Right forelimb (tissue), 1 donor: ENCODE measurements around the gene MON2.
"Not testable (repeated sequence)": the region's sequence is repeated elsewhere in the genome, so short reads cannot be mapped to it uniquely, and the experiment has no call there.

Experiments
- DNase-seq: peaks from one replicate; pipeline ENCODE4 v3.0.0-alpha.2; 2018

Gene MON2, protein sequence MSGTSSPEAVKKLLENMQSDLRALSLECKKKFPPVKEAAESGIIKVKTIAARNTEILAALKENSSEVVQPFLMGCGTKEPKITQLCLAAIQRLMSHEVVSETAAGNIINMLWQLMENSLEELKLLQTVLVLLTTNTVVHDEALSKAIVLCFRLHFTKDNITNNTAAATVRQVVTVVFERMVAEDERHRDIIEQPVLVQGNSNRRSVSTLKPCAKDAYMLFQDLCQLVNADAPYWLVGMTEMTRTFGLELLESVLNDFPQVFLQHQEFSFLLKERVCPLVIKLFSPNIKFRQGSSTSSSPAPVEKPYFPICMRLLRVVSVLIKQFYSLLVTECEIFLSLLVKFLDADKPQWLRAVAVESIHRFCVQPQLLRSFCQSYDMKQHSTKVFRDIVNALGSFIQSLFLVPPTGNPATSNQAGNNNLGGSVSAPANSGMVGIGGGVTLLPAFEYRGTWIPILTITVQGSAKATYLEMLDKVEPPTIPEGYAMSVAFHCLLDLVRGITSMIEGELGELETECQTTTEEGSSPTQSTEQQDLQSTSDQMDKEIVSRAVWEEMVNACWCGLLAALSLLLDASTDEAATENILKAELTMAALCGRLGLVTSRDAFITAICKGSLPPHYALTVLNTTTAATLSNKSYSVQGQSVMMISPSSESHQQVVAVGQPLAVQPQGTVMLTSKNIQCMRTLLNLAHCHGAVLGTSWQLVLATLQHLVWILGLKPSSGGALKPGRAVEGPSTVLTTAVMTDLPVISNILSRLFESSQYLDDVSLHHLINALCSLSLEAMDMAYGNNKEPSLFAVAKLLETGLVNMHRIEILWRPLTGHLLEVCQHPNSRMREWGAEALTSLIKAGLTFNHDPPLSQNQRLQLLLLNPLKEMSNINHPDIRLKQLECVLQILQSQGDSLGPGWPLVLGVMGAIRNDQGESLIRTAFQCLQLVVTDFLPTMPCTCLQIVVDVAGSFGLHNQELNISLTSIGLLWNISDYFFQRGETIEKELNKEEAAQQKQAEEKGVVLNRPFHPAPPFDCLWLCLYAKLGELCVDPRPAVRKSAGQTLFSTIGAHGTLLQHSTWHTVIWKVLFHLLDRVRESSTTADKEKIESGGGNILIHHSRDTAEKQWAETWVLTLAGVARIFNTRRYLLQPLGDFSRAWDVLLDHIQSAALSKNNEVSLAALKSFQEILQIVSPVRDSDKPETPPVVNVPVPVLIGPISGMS (N-terminal part only)

DNA sequence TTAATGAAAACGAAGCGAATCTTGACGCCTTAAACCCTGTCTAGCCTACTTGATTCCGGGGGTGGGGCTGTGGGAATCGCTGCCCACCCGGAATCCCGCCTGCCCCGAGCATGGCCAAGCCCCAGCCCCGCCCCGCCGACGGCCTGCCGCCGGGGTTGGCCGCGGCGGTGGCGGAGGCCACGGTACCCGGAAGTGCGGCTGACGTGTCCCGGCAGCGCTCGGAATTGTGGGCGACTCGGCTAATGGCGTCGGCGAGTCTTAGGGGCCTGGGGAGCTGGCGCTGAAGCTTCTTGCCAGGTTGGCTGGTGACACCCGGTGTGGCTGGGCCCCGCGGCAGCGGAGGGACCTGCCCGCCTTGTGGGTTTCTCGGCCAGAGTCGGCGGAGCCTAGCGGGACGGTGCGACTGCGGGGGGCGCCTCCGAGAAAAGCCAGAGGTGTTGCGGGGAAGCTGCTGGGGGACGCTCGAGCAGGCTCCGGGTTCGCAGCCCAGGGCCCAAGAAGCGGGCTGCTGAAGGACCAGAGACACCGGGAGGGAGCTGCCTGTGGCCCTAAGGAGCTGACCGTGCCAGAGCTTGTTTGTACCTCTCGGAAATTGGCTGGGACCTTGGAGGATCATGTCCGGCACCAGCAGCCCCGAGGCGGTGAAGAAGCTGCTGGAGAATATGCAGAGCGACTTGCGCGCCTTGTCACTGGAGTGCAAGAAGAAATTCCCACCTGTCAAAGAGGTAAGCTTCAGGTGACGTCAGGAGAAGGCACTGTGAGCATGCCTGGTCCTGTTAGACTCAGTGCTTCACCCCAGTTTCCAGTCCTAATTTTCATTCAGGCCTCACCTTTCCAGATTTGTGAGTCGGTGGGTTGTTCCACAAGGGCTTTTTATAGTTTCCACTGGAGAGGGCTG is at the start of gene MON2:
Gene MON2 (plus strand): TSS at position 233 of the 898 bp plus-strand sequence. CDS start 382 bp downstream, at position 615.
- peak; percentile 93 for DNase-seq

DNA sequence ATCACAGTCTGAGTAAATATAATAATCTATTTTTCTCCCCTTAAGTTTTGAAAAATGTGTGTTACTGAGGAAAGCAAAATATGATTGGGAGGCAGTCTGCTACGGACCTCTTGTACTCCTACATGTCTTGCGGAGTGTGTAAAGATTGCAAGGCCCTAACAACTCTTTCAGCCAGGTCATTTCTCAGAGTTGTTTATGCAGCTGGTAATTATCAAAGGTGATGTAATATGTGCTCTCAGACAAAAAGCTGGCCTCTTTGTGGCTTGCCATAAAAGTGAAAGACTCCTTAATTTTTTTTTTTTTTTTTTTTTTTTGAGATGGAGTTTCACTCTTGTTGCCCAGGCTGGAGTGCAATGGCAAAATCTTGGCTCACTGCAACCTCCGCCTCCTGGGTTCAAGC is 40.5 kb upstream of the MON2 start:
- DNase-seq, result no peak

DNA sequence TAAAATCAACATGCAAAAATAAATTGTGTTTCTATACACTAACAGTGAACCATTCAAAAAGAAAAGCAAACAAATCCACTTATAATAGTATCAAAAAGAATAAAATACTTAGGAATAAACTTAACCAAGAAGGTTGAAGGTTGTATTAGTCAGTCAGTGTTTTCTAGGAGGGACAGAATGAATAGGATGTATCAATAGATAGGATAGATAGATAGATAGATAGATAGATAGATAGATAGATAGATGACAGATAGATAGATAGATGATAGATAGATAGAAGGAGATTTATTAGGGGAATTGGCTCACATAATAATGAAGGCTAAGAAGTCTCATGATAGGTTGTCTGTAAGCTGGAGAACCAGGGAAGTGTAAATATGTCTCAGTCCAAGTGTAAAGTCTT is 37.2 kb upstream of the MON2 start:
- DNase-seq, result no peak

DNA sequence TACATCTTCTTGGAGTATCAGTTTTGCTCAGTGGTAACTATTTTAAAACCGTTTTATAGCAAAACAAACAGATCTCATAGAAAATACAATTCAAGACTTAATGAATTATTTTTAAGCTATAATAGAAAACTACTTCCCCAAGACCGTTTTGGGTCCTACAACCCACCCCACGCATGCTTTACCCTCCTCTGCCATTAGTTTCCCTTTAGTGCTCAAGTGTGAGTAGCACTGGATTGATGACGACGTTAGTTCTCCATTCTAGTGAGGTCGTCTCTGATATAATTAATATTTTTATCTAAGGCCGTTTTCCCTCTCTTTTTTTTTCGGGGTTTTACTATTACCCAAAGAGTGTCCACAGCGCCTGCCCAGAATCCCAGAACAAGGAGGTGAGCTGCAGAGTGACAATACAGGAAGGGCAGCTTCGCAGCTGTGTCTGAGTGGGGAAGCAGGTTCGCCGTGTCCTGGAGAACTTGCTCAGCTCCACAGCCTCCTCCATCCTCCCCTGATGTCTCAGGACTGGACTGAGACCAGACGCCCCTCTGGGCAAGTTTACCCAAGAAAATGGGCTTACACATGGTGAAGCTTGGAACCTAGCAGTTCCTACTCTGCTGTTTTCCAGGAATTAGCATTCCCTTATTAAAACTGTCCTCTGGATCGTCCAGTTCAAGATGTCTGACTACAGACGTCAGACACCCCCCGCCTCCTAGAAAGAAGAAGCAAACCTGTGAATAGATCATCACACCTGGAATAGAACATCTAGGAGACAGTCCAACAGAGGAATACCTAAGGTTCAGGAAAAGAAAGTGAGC is 31.9 kb upstream of the MON2 start:
- DNase-seq, result no peak

DNA sequence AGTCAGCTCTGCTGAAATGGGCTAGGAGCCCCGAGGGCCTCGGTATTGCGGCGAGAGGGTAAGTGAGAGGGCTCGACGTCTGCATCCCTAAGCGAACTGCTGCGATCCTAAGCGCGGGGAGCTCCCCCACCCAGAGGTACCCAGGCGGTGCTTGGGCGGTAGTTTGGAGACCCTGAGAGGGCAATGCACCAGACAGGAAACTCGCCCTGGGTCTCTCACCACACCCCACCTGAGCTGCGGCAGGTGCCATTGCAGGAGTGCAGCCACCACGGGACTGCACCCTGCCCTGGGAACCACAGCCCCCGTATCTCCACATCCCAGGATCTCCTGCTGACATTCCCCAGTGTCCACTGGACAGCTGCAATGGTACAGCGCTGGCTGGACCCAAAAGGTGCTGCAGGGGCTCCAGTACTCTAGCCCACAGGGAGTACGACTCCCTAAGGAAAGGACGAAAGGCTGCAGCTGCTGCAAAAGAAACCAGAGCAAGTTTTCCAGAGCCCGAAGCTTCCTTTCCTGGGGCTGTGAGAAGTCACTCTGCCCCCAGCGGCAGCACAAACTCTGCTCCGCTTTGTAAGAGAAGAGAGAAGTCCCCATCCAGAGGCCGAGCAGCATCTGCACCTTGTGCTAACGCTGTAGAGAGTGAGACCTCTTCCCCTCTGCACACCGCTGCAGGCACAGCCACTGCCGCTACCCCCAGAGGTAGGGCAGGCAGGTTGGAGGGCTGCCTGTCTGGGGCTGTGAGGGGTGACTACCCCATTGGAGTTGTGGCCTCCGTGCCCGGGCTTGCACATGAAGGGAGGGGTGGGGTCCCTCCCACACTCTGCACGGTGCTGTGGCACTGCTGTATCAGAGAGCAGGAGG is 31.1 kb upstream of the MON2 start:
- DNase-seq, result peak; percentile 70

DNA sequence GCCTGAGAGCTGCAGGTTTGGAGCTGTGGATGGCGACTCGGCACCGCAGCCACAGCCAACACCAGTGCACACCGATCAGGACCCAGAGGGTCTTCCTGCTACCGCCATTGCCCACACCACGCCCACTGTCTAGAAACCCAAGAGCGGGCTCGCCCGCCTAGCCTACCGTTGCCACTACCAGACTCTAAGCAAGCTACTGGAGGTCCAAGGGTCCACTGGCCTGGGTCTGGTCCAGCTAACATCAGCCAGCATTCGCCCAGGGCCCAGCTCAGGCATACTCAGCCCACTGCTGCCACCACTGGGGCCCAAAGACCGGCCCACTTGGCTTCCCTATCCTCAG is 30.5 kb upstream of the MON2 start:
- DNase-seq, result no peak

DNA sequence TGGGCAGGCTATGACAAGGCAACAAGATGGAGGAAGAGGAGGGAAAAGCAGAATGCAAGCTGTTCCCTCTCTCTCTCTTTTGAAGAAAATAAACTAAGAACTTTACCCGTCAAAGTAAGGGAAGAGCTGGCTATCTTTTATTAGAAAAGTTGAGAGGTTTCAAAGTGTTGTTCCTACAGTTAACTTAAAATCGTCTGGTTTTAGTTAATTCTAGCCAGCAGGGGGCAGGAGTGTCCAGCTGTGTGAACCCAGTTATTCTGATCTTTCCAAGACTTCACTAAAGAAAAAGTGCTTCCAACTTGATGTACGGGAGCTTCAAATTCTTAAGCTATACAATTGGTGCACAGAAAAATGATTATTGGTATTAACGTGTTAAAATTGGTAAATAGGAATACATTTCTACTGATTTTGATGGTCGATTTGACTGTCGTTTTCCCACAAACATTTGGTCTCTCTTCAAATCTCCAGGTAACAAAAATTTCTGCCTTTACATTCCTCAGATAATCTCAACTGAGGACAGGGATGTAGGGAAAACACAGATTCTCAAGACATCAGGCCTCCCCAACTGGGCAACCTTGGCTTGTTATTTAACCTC is 28.4 kb upstream of the MON2 start:
- peak; percentile 50 for DNase-seq

DNA sequence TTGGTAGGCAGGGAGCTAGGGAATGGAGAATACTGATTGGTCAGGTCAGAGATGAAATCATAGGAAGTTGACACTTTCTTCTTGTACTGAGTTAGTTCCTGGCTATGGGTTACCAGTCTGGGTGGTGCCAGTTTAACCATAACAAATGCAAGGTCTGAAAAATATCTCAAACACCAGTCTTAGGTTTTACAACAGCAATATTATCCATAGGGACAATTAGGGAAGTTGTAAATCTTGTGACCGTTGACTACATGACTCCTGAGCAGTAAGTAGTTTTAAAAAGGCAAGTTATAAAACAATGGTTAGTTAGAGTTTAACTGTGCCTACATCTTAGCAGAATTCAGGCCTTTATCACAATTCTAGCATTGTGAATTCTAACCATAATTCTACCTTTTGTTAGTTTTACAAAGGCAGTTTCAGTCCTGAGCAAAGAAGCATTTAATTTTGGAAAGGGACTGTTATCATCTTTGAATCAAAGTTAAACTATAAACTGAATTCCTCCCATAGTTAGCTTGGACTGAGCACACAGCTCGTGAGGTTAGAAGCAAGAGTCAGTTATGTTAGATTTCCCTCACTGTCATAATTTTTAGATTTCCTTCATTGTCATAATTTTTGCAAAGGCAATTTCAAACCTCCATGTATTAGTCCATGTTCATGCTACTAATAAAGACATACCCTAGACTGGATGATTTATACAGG is 19.7 kb upstream of the MON2 start:
- DNase-seq, result no peak

DNA sequence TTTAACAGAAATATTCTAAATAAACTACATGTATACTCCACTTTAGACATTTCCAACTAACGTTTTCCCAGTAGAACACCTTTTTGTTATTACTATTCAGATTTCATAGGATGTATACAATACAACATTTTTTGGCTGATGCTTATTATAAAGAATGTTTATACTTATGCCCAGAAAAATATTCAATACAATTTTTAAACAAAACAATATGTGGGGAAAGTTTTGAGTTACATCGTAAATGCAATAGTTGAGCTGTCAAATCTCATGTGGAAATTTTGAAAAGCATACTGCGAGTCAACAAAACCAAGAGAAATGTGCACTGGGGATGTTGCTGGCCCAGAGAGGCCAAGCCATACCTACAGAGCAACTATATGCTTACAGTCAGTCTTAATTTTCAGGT is 18.2 kb upstream of the MON2 start:
- no peak for DNase-seq

DNA sequence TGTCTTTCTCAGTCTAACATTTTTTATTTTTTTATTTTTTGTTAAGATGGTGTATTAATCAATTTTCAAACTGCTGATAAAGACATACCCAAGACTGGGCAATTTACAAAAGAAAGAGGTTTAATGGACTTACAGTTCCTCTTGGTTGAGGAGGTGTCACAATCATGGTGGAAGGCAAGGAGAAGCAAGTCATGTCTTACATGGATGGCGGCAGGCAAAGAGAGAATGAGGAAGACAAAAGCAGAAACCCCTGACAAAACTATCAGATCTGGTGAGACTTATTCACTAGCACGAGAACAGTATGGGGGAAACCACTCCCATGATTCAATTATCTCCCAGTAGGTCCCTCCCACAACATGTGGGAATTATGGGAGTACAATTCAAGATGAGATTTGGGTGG is 11.2 kb upstream of the MON2 start:
- not testable (repeated sequence) for DNase-seq

DNA sequence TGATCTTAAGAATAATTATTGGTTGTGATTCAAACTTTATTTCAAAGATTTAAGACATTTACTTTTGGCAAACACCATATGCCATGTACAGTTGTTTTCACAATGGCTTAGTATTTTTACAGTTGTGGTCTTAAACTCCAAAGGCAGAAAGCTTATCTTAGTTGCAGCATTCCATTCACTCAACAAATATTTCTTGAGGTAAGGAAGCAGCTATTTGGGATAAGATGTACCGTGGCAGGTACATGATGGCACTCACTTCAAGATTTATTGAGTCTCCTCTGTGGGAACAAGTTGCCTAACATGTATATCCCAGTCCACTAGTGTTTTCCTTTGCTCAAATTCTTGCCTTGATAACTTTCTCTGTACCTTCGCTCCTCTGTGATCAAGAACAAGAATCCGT is 8.0 kb upstream of the MON2 start:
- DNase-seq, result no peak

DNA sequence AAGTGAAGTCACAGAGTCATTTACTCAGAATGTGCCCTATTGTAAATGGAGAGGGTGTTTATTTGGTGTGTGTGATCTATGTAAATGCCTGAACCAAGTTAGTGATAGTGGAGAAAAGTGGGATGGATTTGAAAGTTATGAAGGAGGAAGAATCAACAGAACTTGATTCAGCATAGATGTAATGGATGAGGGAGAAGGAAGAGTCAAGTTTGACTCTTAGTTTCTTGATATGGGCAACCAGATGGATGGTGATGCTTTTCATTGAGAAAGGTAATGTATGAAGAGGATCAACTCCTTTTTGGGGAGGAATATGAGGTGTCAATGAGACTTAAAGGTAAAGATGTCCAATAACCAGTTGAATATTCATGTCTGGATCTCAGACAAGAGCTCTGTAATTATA is 6.7 kb upstream of the MON2 start:
- DNase-seq, result no peak

DNA sequence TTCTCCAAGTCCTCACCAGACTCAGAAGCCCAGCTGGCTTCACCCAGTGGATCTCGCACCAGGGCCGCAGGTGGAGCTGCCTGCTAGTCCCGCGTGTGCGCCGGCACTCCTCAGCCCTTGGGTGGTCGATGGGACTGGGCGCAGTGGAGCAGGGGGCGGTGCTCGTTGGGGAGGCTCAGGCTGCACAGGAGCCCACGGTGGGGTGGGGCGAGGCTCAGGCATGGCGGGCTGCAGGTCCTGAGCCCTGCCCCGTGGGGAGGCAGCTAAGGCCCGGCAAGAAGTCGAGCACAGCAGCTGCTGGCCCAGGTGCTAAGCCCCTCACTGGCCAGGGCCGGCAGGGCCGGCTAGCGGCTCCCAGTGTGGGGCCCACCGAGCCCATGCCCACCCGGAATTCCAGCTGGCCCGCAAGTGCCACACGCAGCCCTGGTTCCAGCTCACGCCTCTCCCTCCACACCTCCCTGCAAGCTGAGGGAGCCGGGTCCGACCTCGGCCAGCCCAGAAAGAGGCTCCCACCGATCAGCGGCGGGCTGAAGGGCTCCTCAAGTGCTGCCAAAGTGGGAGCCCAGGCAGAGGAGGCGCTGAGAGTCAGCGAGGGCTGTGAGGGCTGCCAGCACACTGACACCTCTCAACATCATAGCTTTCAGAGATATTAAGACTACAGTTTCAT is 5.3 kb upstream of the MON2 start:
- DNase-seq, result not testable (repeated sequence)

DNA sequence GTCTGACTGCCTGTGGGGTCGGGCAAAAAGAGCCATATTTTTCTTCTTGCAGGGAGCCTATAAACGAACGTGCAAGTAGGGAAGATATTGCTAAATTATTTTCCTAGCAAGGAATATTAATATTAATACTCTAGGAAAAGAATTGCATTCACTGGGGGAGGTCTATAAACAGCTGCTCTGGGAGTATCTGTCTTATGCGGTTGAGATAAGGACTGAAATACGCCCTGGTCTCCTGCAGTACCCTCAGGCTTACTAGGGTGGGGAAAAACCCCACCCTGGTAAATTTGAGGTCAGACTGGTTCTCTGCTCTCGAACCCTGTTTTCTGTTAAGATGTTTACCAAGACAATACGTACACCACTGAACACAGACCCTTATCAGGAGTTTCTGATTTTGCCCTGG is 3.4 kb upstream of the MON2 start:
- DNase-seq, result not testable (repeated sequence)

DNA sequence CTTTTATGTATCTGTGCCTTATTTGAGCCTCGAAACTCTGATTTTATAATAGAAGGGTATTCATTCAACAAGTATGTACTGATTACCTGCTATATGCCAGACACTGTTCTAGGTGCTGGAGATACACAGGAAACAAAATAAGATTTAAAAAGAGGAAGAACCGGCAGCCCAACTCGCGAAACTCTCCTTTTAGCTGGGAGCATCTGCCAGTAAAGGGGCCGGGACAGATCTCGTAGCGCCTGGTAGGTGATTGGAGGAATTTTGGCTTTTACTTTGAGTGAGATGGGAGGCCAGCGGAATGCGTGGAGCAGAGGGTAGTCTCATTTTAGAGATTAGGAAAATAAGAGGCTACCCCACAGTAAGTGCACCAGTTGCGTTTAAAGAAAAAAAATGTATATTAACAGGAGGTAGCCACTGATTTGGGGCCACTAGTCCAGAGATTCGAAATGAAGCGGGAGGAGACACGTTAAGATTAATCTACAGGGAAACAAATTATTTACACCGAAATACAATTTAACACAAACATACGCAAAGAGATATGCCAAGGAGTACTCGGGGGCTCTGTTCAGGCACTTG is 520 bp upstream of the MON2 start:
- peak; percentile 67 for DNase-seq

DNA sequence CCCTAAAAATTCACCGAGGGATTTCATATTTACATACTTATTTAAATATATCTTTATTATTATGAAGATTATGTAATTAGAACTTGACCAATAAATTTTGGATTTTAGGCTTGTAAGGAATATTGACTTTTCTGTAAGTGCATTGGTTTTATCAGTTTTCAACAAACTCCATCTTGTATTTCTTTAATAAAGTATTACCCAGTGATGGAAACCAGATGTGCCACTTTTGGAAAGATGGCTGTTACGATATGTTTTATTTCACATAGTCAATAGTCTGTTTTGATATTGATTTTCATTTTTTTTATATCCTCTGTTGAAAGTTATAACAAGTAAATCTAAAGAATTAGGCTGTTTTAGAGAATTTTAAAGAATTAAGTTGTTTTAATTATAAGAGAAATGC is 1.8 kb downstream of the MON2 start:
- DNase-seq, result no peak

DNA sequence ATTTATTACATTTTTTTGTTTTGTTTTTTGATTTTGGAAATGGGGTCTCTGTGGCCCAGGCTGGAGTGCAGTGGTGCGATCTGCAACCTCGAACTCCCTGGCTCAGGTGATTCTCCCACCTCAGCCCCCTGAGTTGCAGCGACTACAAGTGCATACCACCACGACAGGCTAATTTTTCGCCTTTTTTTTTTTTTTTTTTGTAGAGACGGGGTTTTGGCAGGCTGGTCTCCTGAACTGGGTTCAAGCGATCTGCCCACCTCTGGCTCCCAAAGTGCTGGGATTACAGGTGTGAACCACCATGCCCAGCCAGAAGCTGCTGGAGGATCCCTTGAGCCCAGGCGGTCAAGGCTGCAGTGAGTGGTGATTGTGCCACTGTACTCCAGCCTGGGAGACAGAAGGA is 2.3 kb downstream of the MON2 start:
- DNase-seq, result no peak

DNA sequence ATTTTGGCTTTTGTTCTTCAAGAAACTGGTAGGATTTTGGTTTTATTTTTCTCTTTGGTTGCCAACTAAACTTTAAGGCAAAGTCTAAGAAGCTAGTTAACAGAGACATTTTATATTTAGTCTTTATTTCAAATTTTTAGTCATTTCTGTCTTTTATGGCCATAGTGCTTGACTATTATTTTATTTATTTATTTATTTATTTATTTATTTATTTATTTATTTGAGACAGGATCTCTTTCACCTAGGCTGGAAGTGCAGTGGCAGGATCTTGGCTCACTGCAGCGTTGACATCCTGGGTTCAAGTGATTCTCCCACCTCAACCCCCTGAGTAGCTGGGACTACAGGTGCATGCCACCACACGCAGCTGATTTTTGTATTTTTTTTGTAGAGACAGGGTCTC is 3.1 kb downstream of the MON2 start:
- no peak for DNase-seq
